ENCODE results near the gene RNF166. TPM values are rescaled to one million over a fixed set of nuclear protein-coding genes. Genes with fewer than 3 reads are reported as not detected.
A peak's percentile ranks its signal among the peaks of the same experiment; 100 is the strongest.

Gene RNF166
- total and polyA plus RNA-seq, 2 of the 13 experiments (the other 11 are each of a cell fraction or from before 2014, with no cell fraction given), result 21.4 to 23.0 TPM

GRCh38 chr16:88681084-88681680 is 25.0 kb downstream of the RNF166 start (continued):
- TF ChIP-seq LBX2 (CRISPR knock-in tag; IDR thresholded peaks at IDR 0.05; ENCODE audit: borderline replicate concordance) (no peak), ZMAT5 (CRISPR knock-in tag; IDR thresholded peaks at IDR 0.05; ENCODE audit: borderline replicate concordance, low read depth) (no peak), MAFK (conservative IDR thresholded peaks at IDR 0.05 in 1 of 2, IDR thresholded peaks at IDR 0.05 in 1 of 2; ENCODE audit: low read length in 2 of 2) (no peak), EHMT2 (IDR thresholded peaks at IDR 0.05; ENCODE audit: borderline replicate concordance, low read depth, low read length) (no peak), GATAD1 (CRISPR knock-in tag; IDR thresholded peaks at IDR 0.05) (no peak), AGO2 (optimal IDR thresholded peaks at IDR 0.05; ENCODE audit: low read depth, low read length) (peak; percentile 75), ZNF737 (CRISPR knock-in tag; IDR thresholded peaks at IDR 0.05; ENCODE audit: borderline replicate concordance) (no peak), ZNF775 (CRISPR knock-in tag; IDR thresholded peaks at IDR 0.05; ENCODE audit: borderline replicate concordance) (no peak), TFAP4 (IDR thresholded peaks at IDR 0.05; ENCODE audit: borderline replicate concordance, low read depth) (peak; percentile 29; the same call in 1 of the 2 replicates), TERF1 (CRISPR knock-in tag; IDR thresholded peaks at IDR 0.05) (no peak), E2F2 (CRISPR knock-in tag; IDR thresholded peaks at IDR 0.05; ENCODE audit: borderline replicate concordance) (no peak), MAX (IDR thresholded peaks at IDR 0.05) (peak; percentile 66), HMGXB3 (CRISPR knock-in tag; IDR thresholded peaks at IDR 0.05; ENCODE audit: borderline replicate concordance) (no peak), ZSCAN22 (CRISPR knock-in tag; IDR thresholded peaks at IDR 0.05) (no peak), RBAK (CRISPR knock-in tag; IDR thresholded peaks at IDR 0.05) (no peak), ZNF160 (CRISPR knock-in tag; IDR thresholded peaks at IDR 0.05) (no peak; the same call in 1 of the 2 replicates), ZNF513 (CRISPR knock-in tag; conservative IDR thresholded peaks at IDR 0.05) (no peak), ZFAT (CRISPR knock-in tag; conservative IDR thresholded peaks at IDR 0.05) (no peak)
